ENCODE results near the gene MCF2L2.

GRCh38 chr3:183261151-183261724, 167.2 kb downstream of the MCF2L2 start:
- TF ChIP-seq POLR2AphosphoS5 (IDR thresholded peaks at IDR 0.05; ENCODE audit: borderline replicate concordance, low read depth, low read length) (no peak), EZH2 (IDR thresholded peaks at IDR 0.05) (no peak), FOXP2 (optimal IDR thresholded peaks at IDR 0.05; ENCODE audit: control extremely low read depth, extremely low read length, insufficient read depth) (no peak)

All from SK-N-MC (cell line).